Measurements from ENCODE around the gene RPS16. TPM values are rescaled to one million over a fixed set of nuclear protein-coding genes. Genes with fewer than 3 reads are reported as not detected.

RPS16 gene
- total and polyA plus RNA-seq, 12 donors, result 229 to 2,033 (median 1,202) TPM

DNA sequence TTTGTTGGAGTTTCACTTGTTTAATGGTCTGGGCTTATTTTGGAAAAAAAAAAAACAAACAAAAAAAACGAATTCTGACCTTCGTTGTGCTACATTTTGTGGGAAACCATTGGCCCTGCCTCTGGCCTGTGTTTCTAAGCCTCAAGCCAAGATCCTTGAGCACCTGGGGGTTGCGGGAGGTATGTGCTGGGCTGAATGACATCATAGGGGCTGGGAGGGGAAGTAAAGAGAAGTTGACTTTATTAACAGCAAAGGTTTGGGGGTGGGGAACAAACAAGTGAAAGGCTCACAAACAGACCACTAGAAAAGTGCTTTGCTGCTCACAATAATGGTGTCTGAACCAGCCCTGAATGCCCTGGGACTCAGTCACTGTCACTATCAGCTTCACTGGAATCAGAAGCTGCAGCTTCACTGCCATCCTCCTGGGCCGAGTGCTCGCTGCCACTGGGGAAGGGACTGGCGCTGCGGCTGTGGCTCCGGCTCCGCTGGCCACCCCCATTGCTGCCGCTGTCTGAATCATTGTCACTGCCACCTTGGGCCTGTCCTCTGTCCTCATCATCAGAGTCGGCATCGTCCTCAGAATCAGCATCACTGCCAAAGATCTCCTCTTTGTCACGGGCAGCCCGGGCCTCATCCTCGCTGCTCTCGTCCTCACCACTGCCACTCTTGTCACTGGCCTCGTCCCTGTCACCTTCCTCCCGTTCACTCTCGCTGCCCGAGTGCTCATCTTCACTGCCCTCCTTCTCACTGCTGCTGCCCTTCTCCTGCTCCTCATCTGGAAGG is 49.9 kb downstream of the RPS16 start:
- 71 to 79% (median 76%) methylated on average over 20 of the region's 20 CpGs for WGBS, 4 donors
- H3K27ac ChIP-seq, result no peak overlapping the region
- no peak overlapping the region for H3K4me3 ChIP-seq
- TF ChIP-seq, protein P1, sequence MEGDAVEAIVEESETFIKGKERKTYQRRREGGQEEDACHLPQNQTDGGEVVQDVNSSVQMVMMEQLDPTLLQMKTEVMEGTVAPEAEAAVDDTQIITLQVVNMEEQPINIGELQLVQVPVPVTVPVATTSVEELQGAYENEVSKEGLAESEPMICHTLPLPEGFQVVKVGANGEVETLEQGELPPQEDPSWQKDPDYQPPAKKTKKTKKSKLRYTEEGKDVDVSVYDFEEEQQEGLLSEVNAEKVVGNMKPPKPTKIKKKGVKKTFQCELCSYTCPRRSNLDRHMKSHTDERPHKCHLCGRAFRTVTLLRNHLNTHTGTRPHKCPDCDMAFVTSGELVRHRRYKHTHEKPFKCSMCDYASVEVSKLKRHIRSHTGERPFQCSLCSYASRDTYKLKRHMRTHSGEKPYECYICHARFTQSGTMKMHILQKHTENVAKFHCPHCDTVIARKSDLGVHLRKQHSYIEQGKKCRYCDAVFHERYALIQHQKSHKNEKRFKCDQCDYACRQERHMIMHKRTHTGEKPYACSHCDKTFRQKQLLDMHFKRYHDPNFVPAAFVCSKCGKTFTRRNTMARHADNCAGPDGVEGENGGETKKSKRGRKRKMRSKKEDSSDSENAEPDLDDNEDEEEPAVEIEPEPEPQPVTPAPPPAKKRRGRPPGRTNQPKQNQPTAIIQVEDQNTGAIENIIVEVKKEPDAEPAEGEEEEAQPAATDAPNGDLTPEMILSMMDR (IDR thresholded peaks at IDR 0.05), result no peak
- no peak for TF ChIP-seq POLR2A (IDR thresholded peaks at IDR 0.05)
- H3K27me3 ChIP-seq, result no peaks in the 10 kb centered on the region
- peaks cover 0 to 79% of the 10 kb centered on the region in 2 donors for H3K36me3 ChIP-seq (replicated peaks in 1 of 2)
- no peaks in the 10 kb centered on the region for H3K9me3 ChIP-seq (replicated peaks in 1 of 3)
- no peak for DNase-seq
- peaks cover 9 to 10% of the 10 kb centered on the region in 2 donors for H3K4me1 ChIP-seq (replicated peaks in 1 of 2)
- intact Hi-C loops (cut with DNase I), result no loop called here

DNA sequence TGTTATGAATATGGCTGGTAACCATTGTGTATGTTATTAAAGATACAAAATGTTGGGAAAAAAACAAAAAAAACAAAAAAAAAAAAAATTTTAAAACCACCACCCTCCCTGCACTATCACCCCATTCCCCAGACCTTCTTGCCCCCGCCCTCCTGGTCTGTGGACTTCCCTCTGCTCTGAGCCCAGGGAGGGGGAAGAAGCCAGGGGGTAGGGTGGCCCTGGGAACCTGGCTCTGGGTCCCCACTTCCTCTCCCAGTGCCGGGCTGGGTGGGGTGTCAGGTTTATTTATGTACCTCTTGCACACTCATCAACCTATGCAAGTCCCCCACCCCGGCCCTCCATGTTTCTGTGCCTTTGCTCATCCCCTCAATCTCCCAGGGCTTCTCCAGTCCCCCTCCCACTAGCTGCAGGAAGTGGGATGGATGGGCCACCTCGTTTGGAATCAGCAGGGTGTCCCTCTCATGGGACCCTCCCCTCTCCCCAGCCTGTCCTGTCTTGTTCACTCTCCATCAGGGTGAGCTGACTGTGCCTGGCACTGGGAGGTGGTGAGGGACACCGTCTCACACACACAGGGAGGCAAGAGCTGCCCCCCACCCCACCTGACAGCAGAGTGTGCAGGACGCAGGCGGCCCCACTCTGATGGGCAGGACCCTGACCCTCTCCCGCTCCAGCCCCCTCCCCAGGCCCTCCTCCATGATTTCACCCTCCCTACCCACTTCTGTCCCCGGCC is 50.7 kb downstream of the RPS16 start:
- no peak overlapping the region for H3K27ac ChIP-seq
- peaks cover 0 to 87% of the 10 kb centered on the region in 2 donors for H3K36me3 ChIP-seq (replicated peaks in 1 of 2)
- intact Hi-C loops (cut with DNase I), result loop anchor here in 1 of 2 donors (5.0 kb wide), 1 partner anchor 38 kb away; no protein-coding TSS in a partner anchor
- 70 to 78% (median 74%) methylated on average over 5 to 9 of the region's 9 CpGs for WGBS, 4 donors
- TF ChIP-seq POLR2A (IDR thresholded peaks at IDR 0.05), result no peak
- TF ChIP-seq, protein P1 (IDR thresholded peaks at IDR 0.05), result no peak
- no peak for DNase-seq
- no peaks in the 10 kb centered on the region for H3K27me3 ChIP-seq
- H3K9me3 ChIP-seq (replicated peaks in 1 of 3), result no peaks in the 10 kb centered on the region
- H3K4me1 ChIP-seq (replicated peaks in 1 of 2), result peaks cover 5% of the 10 kb centered on the region in 2 donors
- no peak overlapping the region for H3K4me3 ChIP-seq

Small RNA genes within 50 kb of the gene (microRNA-seq; reads per million reads assigned to microRNA genes)
- 0 to 0.89 (median 0.85) reads per million in 3 donors for gene MIR4530

Small RNA genes within 50 kb of the gene (small RNA-seq; reads per million reads assigned to genes)
- 0 to 0.36 reads per million in 2 donors for gene MIR4530

Other genes with a start within 250 kb of the RPS16 start
- under 1 TPM in 3 of 9 donors, not detected in 6; 0.11 to 0.78 (median 0.11) TPM for gene NCCRP1, start 239.0 kb downstream of the RPS16 start, total RNA-seq
- gene NCCRP1, start 239.0 kb downstream of the RPS16 start, polyA plus RNA-seq, result under 1 TPM in 2 of 3 donors, not detected in 1; 0.10 to 0.32 TPM
- gene SYCN, start 231.7 kb downstream of the RPS16 start, total RNA-seq, result under 1 TPM in 3 of 9 donors, not detected in 6; 0.43 to 0.76 (median 0.67) TPM
- not detected for gene SYCN, start 231.7 kb downstream of the RPS16 start, polyA plus RNA-seq
- gene IFNL3, start 190.9 kb downstream of the RPS16 start, total RNA-seq, result not detected
- gene IFNL3, start 190.9 kb downstream of the RPS16 start, polyA plus RNA-seq, result not detected
- not detected for gene IFNL4, start 187.1 kb downstream of the RPS16 start, total RNA-seq
- not detected for gene IFNL4, start 187.1 kb downstream of the RPS16 start, polyA plus RNA-seq
- gene IFNL2, start 167.6 kb downstream of the RPS16 start, total RNA-seq, result not detected
- not detected for gene IFNL2, start 167.6 kb downstream of the RPS16 start, polyA plus RNA-seq
- gene IFNL1, start 139.5 kb downstream of the RPS16 start, total RNA-seq, result not detected
- not detected for gene IFNL1, start 139.5 kb downstream of the RPS16 start, polyA plus RNA-seq
- 1 to 10 TPM in 2 of 9 donors, under 1 TPM in 7; 0.34 to 1.4 (median 0.69) TPM for gene LRFN1, start 115.1 kb downstream of the RPS16 start, total RNA-seq
- gene LRFN1, start 115.1 kb downstream of the RPS16 start, polyA plus RNA-seq, result 1 to 10 TPM in 1 of 3 donors, under 1 TPM in 2; 0.15 to 1.8 (median 0.74) TPM
- gene GMFG, start 99.9 kb downstream of the RPS16 start, total RNA-seq, result 10 to 100 TPM; 13.4 to 45.8 (median 35.2) TPM
- 10 to 100 TPM; 22.6 to 92.5 (median 76.2) TPM for gene GMFG, start 99.9 kb downstream of the RPS16 start, polyA plus RNA-seq
- 100 to 1,000 TPM in 3 of 9 donors, 10 to 100 TPM in 6; 37.9 to 111 (median 98.5) TPM for gene SAMD4B, start 93.5 kb downstream of the RPS16 start, total RNA-seq
- 100 to 1,000 TPM in 2 of 3 donors, 10 to 100 TPM in 1; 50.0 to 280 (median 211) TPM for gene SAMD4B, start 93.5 kb downstream of the RPS16 start, polyA plus RNA-seq
- gene PAF1, start 44.8 kb downstream of the RPS16 start, total RNA-seq, result 10 to 100 TPM; 46.8 to 60.2 (median 54.2) TPM
- 10 to 100 TPM; 50.9 to 86.9 (median 51.6) TPM for gene PAF1, start 44.8 kb downstream of the RPS16 start, polyA plus RNA-seq
- gene MED29, start 44.6 kb downstream of the RPS16 start, total RNA-seq, result 100 to 1,000 TPM in 1 of 9 donors, 10 to 100 TPM in 8; 36.1 to 221 (median 64.0) TPM
- gene MED29, start 44.6 kb downstream of the RPS16 start, polyA plus RNA-seq, result 10 to 100 TPM; 43.6 to 49.6 (median 49.2) TPM
- gene ZFP36, start 29.1 kb downstream of the RPS16 start, total RNA-seq, result 100 to 1,000 TPM in 3 of 9 donors, 10 to 100 TPM in 5, 1 to 10 TPM in 1; 5.7 to 187 (median 81.8) TPM
- gene ZFP36, start 29.1 kb downstream of the RPS16 start, polyA plus RNA-seq, result 100 to 1,000 TPM in 2 of 3 donors, 10 to 100 TPM in 1; 64.8 to 193 (median 113) TPM
- gene PLEKHG2, start 23.3 kb downstream of the RPS16 start, total RNA-seq, result 10 to 100 TPM in 8 of 9 donors, 1 to 10 TPM in 1; 9.6 to 23.4 (median 17.8) TPM
- gene PLEKHG2, start 23.3 kb downstream of the RPS16 start, polyA plus RNA-seq, result 10 to 100 TPM in 2 of 3 donors, 1 to 10 TPM in 1; 3.6 to 44.8 (median 16.3) TPM
- gene SUPT5H, start 9.6 kb upstream of the RPS16 start, total RNA-seq, result 100 to 1,000 TPM in 3 of 9 donors, 10 to 100 TPM in 6; 42.0 to 145 (median 85.3) TPM
- 100 to 1,000 TPM; 107 to 612 (median 233) TPM for gene SUPT5H, start 9.6 kb upstream of the RPS16 start, polyA plus RNA-seq
- gene TIMM50, start 44.9 kb upstream of the RPS16 start, total RNA-seq, result 10 to 100 TPM; 52.8 to 93.4 (median 65.0) TPM
- gene TIMM50, start 44.9 kb upstream of the RPS16 start, polyA plus RNA-seq, result 100 to 1,000 TPM in 2 of 3 donors, 10 to 100 TPM in 1; 77.7 to 147 (median 118) TPM
- gene DLL3, start 63.0 kb upstream of the RPS16 start, total RNA-seq, result under 1 TPM in 1 of 9 donors, not detected in 8; 0.17 TPM
- under 1 TPM in 1 of 3 donors, not detected in 2; 0.10 TPM for gene DLL3, start 63.0 kb upstream of the RPS16 start, polyA plus RNA-seq
- gene SELENOV, start 79.2 kb upstream of the RPS16 start, total RNA-seq, result not detected
- gene SELENOV, start 79.2 kb upstream of the RPS16 start, polyA plus RNA-seq, result not detected
- gene EID2B, start 96.9 kb upstream of the RPS16 start, total RNA-seq, result 1 to 10 TPM; 1.6 to 6.7 (median 3.8) TPM
- gene EID2B, start 96.9 kb upstream of the RPS16 start, polyA plus RNA-seq, result 1 to 10 TPM; 2.7 to 4.3 (median 3.8) TPM
- 10 to 100 TPM; 13.9 to 32.9 (median 25.3) TPM for gene EID2, start 104.2 kb upstream of the RPS16 start, total RNA-seq
- 10 to 100 TPM; 19.2 to 31.7 (median 27.8) TPM for gene EID2, start 104.2 kb upstream of the RPS16 start, polyA plus RNA-seq
- gene LGALS13, start 166.6 kb upstream of the RPS16 start, total RNA-seq, result not detected
- gene LGALS13, start 166.6 kb upstream of the RPS16 start, polyA plus RNA-seq, result not detected
- 1 to 10 TPM in 1 of 9 donors, not detected in 8; 1.4 TPM for gene LGALS16, start 220.0 kb upstream of the RPS16 start, total RNA-seq
- not detected for gene LGALS16, start 220.0 kb upstream of the RPS16 start, polyA plus RNA-seq